ENCODE measurements around the gene SPATA21. TPM values are rescaled to one million over a fixed set of nuclear protein-coding genes. Genes with fewer than 3 reads are reported as not detected.

SPATA21 gene
- total RNA-seq, 2 donors from 2014 or later: not detected

DNA sequence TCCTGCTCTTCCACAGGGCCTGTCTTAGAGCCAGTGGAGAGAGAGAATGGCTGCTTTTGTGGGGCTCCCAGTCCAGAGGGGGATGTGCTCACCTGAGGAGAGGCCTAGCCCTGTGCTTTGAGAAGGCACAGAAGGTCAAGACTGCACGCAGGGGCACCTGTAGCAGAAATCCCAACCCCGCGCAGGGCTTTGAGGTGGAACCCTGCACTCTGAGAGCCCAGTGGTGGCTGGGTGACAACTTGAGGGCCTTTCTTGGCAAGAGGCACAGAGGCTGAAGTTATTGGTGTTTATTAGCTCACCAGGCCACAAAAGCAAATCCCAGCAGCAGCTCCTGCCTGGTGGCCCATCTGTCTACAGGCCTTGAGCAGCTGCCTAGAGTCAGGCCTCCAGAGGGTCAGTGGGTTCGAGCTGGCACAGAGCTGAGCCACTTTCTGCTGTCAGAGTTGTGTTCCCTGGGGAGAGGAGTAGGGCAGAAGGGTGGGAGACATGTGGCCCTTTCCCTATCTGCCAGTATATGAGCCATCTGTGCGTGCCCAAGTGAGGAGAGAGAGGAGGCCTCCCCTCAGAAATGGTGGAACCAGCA, 38.8 kb downstream of the SPATA21 start:
- peaks cover 7 to 22% of the 10 kb centered on the region in 2 donors for H3K4me1 ChIP-seq (ENCODE audit: control insufficient read depth in 1 of 2, low read depth in 2 of 2)
- H3K4me3 ChIP-seq: no peak overlapping the region
- H3K27ac ChIP-seq: no peak overlapping the region
- DNase-seq (ENCODE audit: low spot score): no peak
- H3K27me3 ChIP-seq (replicated peaks; ENCODE audit: insufficient read depth): no peaks in the 10 kb centered on the region
- ATAC-seq (ENCODE audit: insufficient number of reproducible peaks, low FRiP score, low read depth): no peak
- H3K36me3 ChIP-seq: peaks cover 13% of the 10 kb centered on the region
- H3K9me3 ChIP-seq: no peaks in the 10 kb centered on the region
- no peak for TF ChIP-seq CTCF (IDR thresholded peaks at IDR 0.05)

GRCh38 chr1:16397120-16397519, 40.1 kb downstream of the SPATA21 start:
- no peak overlapping the region for H3K4me3 ChIP-seq
- no peak for ATAC-seq (ENCODE audit: insufficient number of reproducible peaks, low FRiP score, low read depth)
- peaks cover 13% of the 10 kb centered on the region for H3K36me3 ChIP-seq

DNA sequence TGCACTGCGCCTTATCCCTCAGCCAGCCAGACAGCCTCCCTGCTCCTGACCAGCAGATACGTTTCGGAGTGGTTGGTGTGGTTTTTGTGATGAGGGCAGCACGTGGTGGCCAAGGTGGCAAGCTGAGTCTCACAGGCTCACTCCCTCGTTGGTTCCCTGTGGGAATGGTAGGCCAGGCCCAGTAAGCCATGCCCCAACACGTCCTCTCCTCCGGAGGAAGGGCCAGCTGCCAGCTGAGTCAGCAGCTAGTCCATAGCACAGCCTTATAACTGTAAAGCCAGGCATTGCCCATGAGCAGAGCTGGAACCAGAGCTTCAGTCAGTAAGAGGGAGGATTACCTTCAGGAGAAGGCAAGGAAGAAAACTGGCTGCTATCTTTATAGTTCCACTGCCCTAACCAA, 40.6 kb downstream of the SPATA21 start:
- Histone ChIP-seq H3K4me1 (ENCODE audit: control insufficient read depth in 1 of 2, low read depth in 2 of 2) (peaks cover 24 to 41% of the 10 kb centered on the region in 2 donors), H3K4me3 (no peak overlapping the region), H3K27me3 (replicated peaks; ENCODE audit: insufficient read depth) (no peaks in the 10 kb centered on the region), H3K9me3 (no peaks in the 10 kb centered on the region), H3K36me3 (peaks cover 13% of the 10 kb centered on the region), H3K27ac (no peak overlapping the region)
- DNase-seq (ENCODE audit: low spot score): no peak
- TF ChIP-seq CTCF (IDR thresholded peaks at IDR 0.05): no peak
- no peak for ATAC-seq (ENCODE audit: insufficient number of reproducible peaks, low FRiP score, low read depth)

More at GRCh38 chr1:16397120-16397519, 40.1 kb downstream of the SPATA21 start:
- no peak for DNase-seq (ENCODE audit: low spot score)
- Histone ChIP-seq H3K27ac (no peak overlapping the region), H3K9me3 (no peaks in the 10 kb centered on the region), H3K27me3 (replicated peaks; ENCODE audit: insufficient read depth) (no peaks in the 10 kb centered on the region), H3K4me1 (ENCODE audit: control insufficient read depth in 1 of 2, low read depth in 2 of 2) (peaks cover 19 to 36% of the 10 kb centered on the region in 2 donors)
- TF ChIP-seq CTCF (IDR thresholded peaks at IDR 0.05): no peak

DNA sequence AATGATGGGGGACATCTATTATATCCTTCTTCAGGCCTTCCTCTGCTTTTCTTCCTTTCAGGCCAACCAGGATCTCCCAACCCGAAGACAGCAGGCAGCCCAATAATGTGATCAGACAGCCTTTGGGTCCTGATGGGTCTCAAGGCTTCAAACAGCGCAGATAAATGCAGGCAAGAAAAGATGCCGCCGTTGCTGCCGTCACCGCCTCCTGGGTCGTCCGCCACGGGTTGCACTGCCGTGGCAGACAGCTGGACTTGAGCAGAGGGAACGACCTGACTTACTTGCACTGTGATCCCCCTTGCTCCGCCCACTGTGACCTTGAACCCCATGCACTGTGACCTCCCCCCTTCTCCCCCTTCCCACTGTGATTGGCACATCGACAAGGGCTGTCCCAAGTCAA, 42.2 kb downstream of the SPATA21 start:
- ATAC-seq (ENCODE audit: insufficient number of reproducible peaks, low FRiP score, low read depth): no peak

More for the DNA sequence above, 42.2 kb downstream of the SPATA21 start:
- TF ChIP-seq CTCF (IDR thresholded peaks at IDR 0.05): no peak
- DNase-seq (ENCODE audit: low spot score): no peak
- Histone ChIP-seq H3K27me3 (replicated peaks; ENCODE audit: insufficient read depth) (no peaks in the 10 kb centered on the region), H3K36me3 (peaks cover 13% of the 10 kb centered on the region), H3K9me3 (no peaks in the 10 kb centered on the region), H3K27ac (no peak overlapping the region), H3K4me3 (no peak overlapping the region), H3K4me1 (ENCODE audit: control insufficient read depth in 1 of 2, low read depth in 2 of 2) (peaks cover 31 to 56% of the 10 kb centered on the region in 2 donors)

All from thoracic aorta (tissue), 2 donors.